Activated T-helper 2 cell treated with anti-CD3 and anti-CD28 coated beads, Interferon-gamma antibody, Interleukin-2, Interleukin-4, amounts not matched to agents 10 μg/mL and 5 μg/mL and 100 μg/mL, durations not matched to agents 14 hours and 24 hours and 36 hours (primary cell): ENCODE measurements around the gene TEKT1. TPM values are rescaled to one million over a fixed set of nuclear protein-coding genes. Genes with fewer than 3 reads are reported as not detected.
"Not testable (repeated sequence)": the region's sequence is repeated elsewhere in the genome, so short reads cannot be mapped to it uniquely, and the experiment has no call there.

Experiments
- DNase-seq: peaks from one replicate; pipeline ENCODE4 v3.0.0; 2021; ENCODE audit warnings: low spot score
- H3K27ac Mint-ChIP-seq: one replicate; pipeline ENCODE4 v1.8.0; 2021; ENCODE audit warnings: mixed read lengths
- H3K27me3 Mint-ChIP-seq: one replicate; pipeline ENCODE4 v1.8.0; 2021; ENCODE audit warnings: low read depth, mixed read lengths
- H3K36me3 Mint-ChIP-seq: one replicate; pipeline ENCODE4 v1.8.0; 2021; ENCODE audit warnings: low read depth, mixed read lengths
- H3K4me1 Mint-ChIP-seq: one replicate; pipeline ENCODE4 v1.8.0; 2021; ENCODE audit warnings: low read depth, mixed read lengths
- H3K4me3 Mint-ChIP-seq: one replicate; pipeline ENCODE4 v1.8.0; 2021; ENCODE audit warnings: low read depth, mild to moderate bottlenecking, moderate library complexity, mixed read lengths
- H3K9me3 Mint-ChIP-seq: one replicate; pipeline ENCODE4 v1.8.0; 2021; ENCODE audit warnings: mixed read lengths
- intact Hi-C: fragments of 100-400 bp; cut with micrococcal nuclease; formaldehyde crosslinking; loops from one replicate; pipeline ENCODE4 v1.15.1; 2023
- total RNA-seq: library from RNA; stranded (reverse); gene quantifications from 2 replicates; pipeline ENCODE4 v1.2.3, GENCODE V29; 2022

The TEKT1 gene
- total RNA-seq, 1 donor from 2014 or later, result not detected

DNA sequence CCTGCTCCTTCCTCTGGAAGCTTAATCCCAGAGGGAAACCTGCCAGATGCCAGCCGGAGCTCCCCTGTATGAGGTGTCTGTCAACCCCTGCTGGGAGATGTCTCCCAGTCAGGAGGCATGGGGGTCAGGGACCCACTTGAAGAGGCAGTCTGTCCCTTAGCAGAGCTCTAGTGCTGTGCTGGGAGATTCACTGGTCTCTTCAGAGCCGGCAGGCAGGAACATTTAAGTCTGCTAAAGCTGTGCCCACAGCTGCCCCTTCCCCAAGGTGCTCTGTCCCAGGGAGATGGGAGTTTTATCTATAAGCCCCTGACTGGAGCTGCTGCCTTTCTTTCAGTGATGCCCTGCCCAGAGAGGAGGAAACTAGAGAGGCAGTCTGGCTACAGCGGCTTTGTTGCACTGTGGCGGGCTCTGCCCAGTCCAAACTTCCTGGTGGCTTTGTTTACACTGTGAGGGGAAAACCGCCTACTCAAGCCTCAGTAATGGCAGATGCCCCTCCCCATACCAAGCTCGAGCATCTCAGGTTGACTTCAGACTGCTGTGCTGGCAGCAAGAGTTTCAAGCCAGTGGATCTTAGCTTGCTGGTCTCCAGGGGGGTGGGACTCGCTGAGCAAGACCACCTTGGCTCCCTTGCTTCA lies 17.1 kb upstream of the TEKT1 start:
- Mint-ChIP-seq H3K4me1 (peaks cover 28% of the 10 kb centered on the region), H3K27me3 (peaks cover 23% of the 10 kb centered on the region)
- DNase-seq, H3K36me3 Mint-ChIP-seq, H3K27ac Mint-ChIP-seq, H3K4me3 Mint-ChIP-seq, H3K9me3 Mint-ChIP-seq: not testable (repeated sequence)
- intact Hi-C loops, result loop anchor here (10.0 kb wide), 2 partner anchors 46 to 94 kb away; partner anchors contain the start of gene XAF1

GRCh38 chr17:6846138-6846537 lies 14.6 kb upstream of the TEKT1 start:
- intact Hi-C loops, result loop anchor here (10.0 kb wide), 2 partner anchors 49 to 91 kb away; partner anchors contain the start of gene XAF1
- peaks cover 29% of the 10 kb centered on the region for H3K4me1 Mint-ChIP-seq
- not testable (repeated sequence) for H3K9me3 Mint-ChIP-seq, H3K4me3 Mint-ChIP-seq, H3K27ac Mint-ChIP-seq, H3K36me3 Mint-ChIP-seq, DNase-seq
- peaks cover 27% of the 10 kb centered on the region for H3K27me3 Mint-ChIP-seq

- not testable (repeated sequence) for H3K27ac Mint-ChIP-seq, H3K4me3 Mint-ChIP-seq, H3K9me3 Mint-ChIP-seq, H3K36me3 Mint-ChIP-seq, DNase-seq
- Mint-ChIP-seq H3K27me3 (peaks cover 35% of the 10 kb centered on the region), H3K4me1 (peaks cover 29% of the 10 kb centered on the region)
- intact Hi-C loops, result loop anchor here (5.0 to 10.0 kb wide), 4 partner anchors 50 to 177 kb away; partner anchors contain the start of gene XAF1
These were observed 12.9 kb upstream of the TEKT1 start for GRCh38 chr17:6844406-6844805.

GRCh38 chr17:6843241-6843880 lies 11.8 kb upstream of the TEKT1 start:
- Mint-ChIP-seq H3K4me3 (no peak overlapping the region), H3K4me1 (peaks cover 29% of the 10 kb centered on the region), H3K27ac (no peak overlapping the region), H3K36me3 (no peaks in the 10 kb centered on the region), H3K27me3 (peaks cover 41% of the 10 kb centered on the region), H3K9me3 (peaks cover 6% of the 10 kb centered on the region)
- DNase-seq, result no peak
- intact Hi-C loops, result loop anchor here (5.0 to 10.0 kb wide), 4 partner anchors 51 to 176 kb away; partner anchors contain the start of gene XAF1

- H3K27ac Mint-ChIP-seq, H3K9me3 Mint-ChIP-seq, H3K36me3 Mint-ChIP-seq, DNase-seq, H3K4me3 Mint-ChIP-seq: not testable (repeated sequence)
- Mint-ChIP-seq H3K27me3 (peaks cover 49% of the 10 kb centered on the region), H3K4me1 (peaks cover 23% of the 10 kb centered on the region)
- intact Hi-C loops, result loop anchor here (5.0 to 10.0 kb wide), 4 partner anchors 53 to 174 kb away; partner anchors contain the start of gene XAF1
These were observed 10.2 kb upstream of the TEKT1 start for GRCh38 chr17:6841769-6842168.

- peaks cover 9% of the 10 kb centered on the region for H3K4me1 Mint-ChIP-seq
- no peaks in the 10 kb centered on the region for H3K36me3 Mint-ChIP-seq
- H3K4me3 Mint-ChIP-seq, result no peak overlapping the region
- H3K27me3 Mint-ChIP-seq, result peaks cover 55% of the 10 kb centered on the region
- intact Hi-C loops, result no loop called here
- H3K9me3 Mint-ChIP-seq, result no peaks in the 10 kb centered on the region
- no peak for DNase-seq
- no peak overlapping the region for H3K27ac Mint-ChIP-seq
These were observed 1.0 kb downstream of the TEKT1 start for GRCh38 chr17:6830383-6830986.

DNA sequence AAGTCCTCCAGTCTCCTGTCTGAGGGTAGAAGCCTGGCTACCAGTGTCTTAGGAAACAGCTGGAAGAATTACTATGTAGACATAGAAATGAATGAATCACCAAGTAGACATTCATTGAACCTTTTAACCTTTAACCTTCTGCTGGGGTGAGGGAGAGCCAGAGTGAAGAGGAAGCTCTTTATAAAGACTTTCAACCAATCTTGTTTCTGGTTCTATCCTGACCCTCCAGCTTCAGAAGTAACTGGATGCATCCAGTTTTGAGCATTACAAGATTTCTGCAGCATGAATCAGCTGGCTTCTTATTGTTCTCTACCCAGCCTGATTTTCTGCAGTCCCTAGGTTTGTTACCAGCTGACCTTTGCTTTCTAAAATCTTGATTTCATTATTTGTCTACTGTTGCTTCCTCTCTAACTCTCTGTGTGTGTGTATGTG lies 8.5 kb downstream of the TEKT1 start:
- Mint-ChIP-seq H3K9me3 (no peaks in the 10 kb centered on the region), H3K27me3 (peaks cover 32% of the 10 kb centered on the region)
- intact Hi-C loops, result no loop called here

GRCh38 chr17:6818938-6819337 lies 12.6 kb downstream of the TEKT1 start:
- intact Hi-C loops, result no loop called here
- no peaks in the 10 kb centered on the region for H3K9me3 Mint-ChIP-seq
- no peaks in the 10 kb centered on the region for H3K4me1 Mint-ChIP-seq
- H3K36me3 Mint-ChIP-seq, result no peaks in the 10 kb centered on the region
- no peak overlapping the region for H3K4me3 Mint-ChIP-seq
- no peak for DNase-seq
- H3K27me3 Mint-ChIP-seq, result peaks cover 25% of the 10 kb centered on the region
- H3K27ac Mint-ChIP-seq, result no peak overlapping the region

More for the DNA sequence above, 8.5 kb downstream of the TEKT1 start:
- DNase-seq, result no peak
- no peak overlapping the region for H3K27ac Mint-ChIP-seq
- no peaks in the 10 kb centered on the region for H3K36me3 Mint-ChIP-seq
- H3K4me1 Mint-ChIP-seq, result no peaks in the 10 kb centered on the region
- H3K4me3 Mint-ChIP-seq, result no peak overlapping the region

DNA sequence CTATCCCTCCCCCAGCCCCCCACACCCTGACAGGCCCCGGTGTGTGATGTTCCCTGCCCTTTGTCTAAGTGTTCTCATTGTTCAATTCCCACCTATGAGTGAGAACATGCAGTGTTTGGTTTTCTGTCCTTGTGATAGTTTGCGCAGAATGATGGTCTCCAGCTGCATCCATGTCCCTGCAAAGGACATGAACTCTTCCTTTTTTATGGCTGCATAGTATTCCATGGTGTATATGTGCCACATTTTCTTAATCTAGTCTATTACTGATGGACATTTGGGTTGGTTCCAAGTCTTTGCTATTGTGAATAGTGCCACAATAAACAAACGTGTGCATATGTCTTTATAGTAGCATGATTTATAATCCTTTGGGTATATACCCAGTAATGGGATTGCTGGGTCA lies 15.2 kb downstream of the TEKT1 start:
- DNase-seq, H3K4me1 Mint-ChIP-seq, H3K36me3 Mint-ChIP-seq, H3K4me3 Mint-ChIP-seq, intact Hi-C loops, H3K27ac Mint-ChIP-seq, H3K9me3 Mint-ChIP-seq: not testable (repeated sequence)
- H3K27me3 Mint-ChIP-seq, result peaks cover 15% of the 10 kb centered on the region

- Mint-ChIP-seq H3K27me3 (peaks cover 11% of the 10 kb centered on the region), H3K4me3 (no peak overlapping the region), H3K36me3 (no peaks in the 10 kb centered on the region), H3K4me1 (no peaks in the 10 kb centered on the region), H3K27ac (no peak overlapping the region), H3K9me3 (no peaks in the 10 kb centered on the region)
- no peak for DNase-seq
- intact Hi-C loops, result no loop called here
These were observed 15.8 kb downstream of the TEKT1 start for GRCh38 chr17:6815775-6816174.

DNA sequence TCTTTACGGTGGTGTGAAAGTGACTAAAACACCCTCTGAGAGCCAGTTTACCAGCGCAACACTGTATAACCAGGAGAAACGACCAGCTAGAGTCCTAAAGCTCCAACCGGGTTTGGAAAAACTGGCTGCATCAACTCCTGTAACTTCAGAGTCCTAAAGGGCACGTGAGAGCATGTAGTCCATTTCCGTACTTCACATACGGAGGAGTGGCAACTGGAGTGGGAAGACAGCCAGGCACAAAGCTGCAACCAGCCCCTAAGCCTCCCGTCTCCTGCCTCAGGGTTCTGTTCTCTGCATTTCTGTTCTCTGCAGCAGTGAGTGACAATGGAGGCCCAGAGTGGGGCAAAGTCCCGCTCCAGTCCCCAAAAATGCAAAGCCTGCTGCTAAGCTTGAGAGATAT lies 19.2 kb downstream of the TEKT1 start:
- intact Hi-C loops, result no loop called here
- no peak overlapping the region for H3K4me3 Mint-ChIP-seq
- no peak overlapping the region for H3K27ac Mint-ChIP-seq
- DNase-seq, result no peak
- no peaks in the 10 kb centered on the region for H3K4me1 Mint-ChIP-seq
- no peaks in the 10 kb centered on the region for H3K9me3 Mint-ChIP-seq
- no peaks in the 10 kb centered on the region for H3K36me3 Mint-ChIP-seq
- H3K27me3 Mint-ChIP-seq, result peaks cover 9% of the 10 kb centered on the region

DNA sequence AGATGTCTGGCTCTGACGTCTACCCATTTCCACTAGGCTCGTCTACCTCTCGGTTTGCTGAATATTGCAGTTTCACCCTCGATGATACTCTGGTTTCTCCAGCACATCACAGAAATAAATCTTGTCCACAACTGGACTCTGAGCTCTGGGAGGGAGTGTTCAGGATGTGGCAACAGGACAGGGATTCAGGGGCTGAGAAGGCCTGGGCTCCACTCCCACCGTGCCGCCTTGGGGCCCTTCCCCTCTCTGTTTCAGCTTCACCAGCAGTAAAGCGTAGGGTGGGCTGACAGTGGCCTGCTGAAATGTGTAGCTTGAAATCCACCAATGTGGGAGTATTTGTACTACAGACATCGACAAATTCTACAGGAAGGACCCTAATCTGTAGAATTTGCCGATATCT lies 20.0 kb downstream of the TEKT1 start:
- Mint-ChIP-seq H3K27me3 (peaks cover 9% of the 10 kb centered on the region), H3K9me3 (no peaks in the 10 kb centered on the region), H3K4me1 (no peaks in the 10 kb centered on the region), H3K27ac (no peak overlapping the region), H3K4me3 (no peak overlapping the region), H3K36me3 (no peaks in the 10 kb centered on the region)
- no peak for DNase-seq
- intact Hi-C loops, result no loop called here
